Measurements from ENCODE around the gene CC2D2B.

GRCh38 chr10:96075977-96076376 is 168.2 kb downstream of the CC2D2B start:
- no peak for TF ChIP-seq CTCF (IDR thresholded peaks at IDR 0.05; ENCODE audit: low read depth, low read length, poor library complexity, severe bottlenecking)
- TF ChIP-seq EZH2phosphoT487 (IDR thresholded peaks at IDR 0.05; ENCODE audit: borderline replicate concordance, low read length): no peak

Measured in DOHH2 (cell line).